Muscle of leg (tissue), 16 donors: ENCODE measurements around the gene TMC6. TPM values are rescaled to one million over a fixed set of nuclear protein-coding genes. Genes with fewer than 3 reads are reported as not detected.

Experiments used
- DNase-seq: peaks from one replicate; pipeline ENCODE4 v3.0.0; 2013
- H3K27ac ChIP-seq: one replicate; pipeline ENCODE4 v1.5.1; 2013; ENCODE audit warnings: mild to moderate bottlenecking, low read length, control low read depth
- H3K27me3 ChIP-seq: one replicate; pipeline ENCODE4 v1.6.1; 2013; ENCODE audit warnings: low read length; ENCODE audit not compliant: control insufficient read depth, insufficient read depth
- H3K36me3 ChIP-seq: one replicate; pipeline ENCODE4 v1.6.1; 2013; ENCODE audit warnings: low read length; ENCODE audit not compliant: control insufficient read depth, insufficient read depth
- H3K4me1 ChIP-seq: one replicate; pipeline ENCODE4 v1.6.1; 2013; ENCODE audit warnings: low read length; ENCODE audit not compliant: control insufficient read depth, insufficient read depth
- H3K4me3 ChIP-seq: one replicate; pipeline ENCODE4 v1.5.1; 2013; ENCODE audit warnings: low read length, control low read depth
- H3K9me3 ChIP-seq: replicated peaks from 2 replicates; pipeline ENCODE4 v1.6.1; 2013; ENCODE audit warnings: low read depth, low read length; ENCODE audit not compliant: control insufficient read depth
- WGBS: methylation state at CpG from one replicate; pipeline ENCODE4 v1.1.5; 2013; ENCODE audit warnings: missing lambda C conversion rate; ENCODE audit not compliant: insufficient coverage; 5-methylcytosine and 5-hydroxymethylcytosine counted together
- long read RNA-seq, 11 donors: transcript quantifications; one replicate each; lab custom pipeline, GENCODE V29; 2026
- polyA plus RNA-seq, 8 donors: library from polyadenylated mRNA; unstranded; fragments of 120-200 nt; gene quantifications; one replicate each; pipeline versions ENCODE4 v1.2.1 to v1.2.3, GENCODE V29; 2013; ENCODE audit warnings: inconsistent platforms in 1 of 8, low replicate concordance in 1 of 8; ENCODE audit not compliant: insufficient read length in 8 of 8, insufficient read depth in 1 of 8
- total RNA-seq: library from RNA; stranded (reverse); fragments of 120-200 nt; gene quantifications from one replicate; pipeline ENCODE4 v1.2.4, GENCODE V29; 2013

Gene TMC6
- 21.6 TPM for total RNA-seq
- polyA plus RNA-seq: 10 to 100 TPM; 22.5 to 40.7 (median 27.5) TPM
- long read RNA-seq, donor 1, full-length matches to known transcripts: 2 of 2 reads
- long read RNA-seq, donor 1, partial matches to known transcripts: 0 of 2 reads
- long read RNA-seq, donor 1, other reads (novel, unspliced or antisense): 0 of 2 reads
- long read RNA-seq, donor 2: 0 reads
- long read RNA-seq, donor 3, partial matches to known transcripts: 0 of 1 reads
- long read RNA-seq, donor 3, other reads (novel, unspliced or antisense): 0 of 1 reads
- long read RNA-seq, donor 4, full-length matches to known transcripts: 4 of 4 reads
- long read RNA-seq, donor 4, partial matches to known transcripts: 0 of 4 reads
- long read RNA-seq, donor 4, other reads (novel, unspliced or antisense): 0 of 4 reads
- long read RNA-seq, donor 5, partial matches to known transcripts: 0 of 1 reads
- long read RNA-seq, donor 5, other reads (novel, unspliced or antisense): 0 of 1 reads
- long read RNA-seq, donor 6, full-length matches to known transcripts: 2 of 2 reads
- long read RNA-seq, donor 6, partial matches to known transcripts: 0 of 2 reads
- long read RNA-seq, donor 6, other reads (novel, unspliced or antisense): 0 of 2 reads
- long read RNA-seq, donor 7, full-length matches to known transcripts: 3 of 3 reads
- long read RNA-seq, donor 7, partial matches to known transcripts: 0 of 3 reads
- long read RNA-seq, donor 7, other reads (novel, unspliced or antisense): 0 of 3 reads
- long read RNA-seq, donor 8, partial matches to known transcripts: 0 of 1 reads
- long read RNA-seq, donor 8, other reads (novel, unspliced or antisense): 0 of 1 reads
- long read RNA-seq, donor 9, partial matches to known transcripts: 0 of 2 reads
- long read RNA-seq, donor 9, other reads (novel, unspliced or antisense): 0 of 2 reads
- long read RNA-seq, donor 10, full-length matches to known transcripts: 2 of 2 reads
- long read RNA-seq, donor 10, partial matches to known transcripts: 0 of 2 reads
- long read RNA-seq, donor 10, other reads (novel, unspliced or antisense): 0 of 2 reads
- long read RNA-seq, donor 11, partial matches to known transcripts: 0 of 1 reads
- long read RNA-seq, donor 11, other reads (novel, unspliced or antisense): 0 of 1 reads

- Histone ChIP-seq H3K27me3 (peaks cover 44% of the 10 kb centered on the region), H3K36me3 (peaks cover 19% of the 10 kb centered on the region), H3K4me1 (peaks cover 86% of the 10 kb centered on the region), H3K9me3 (no peaks in the 10 kb centered on the region), H3K27ac (peak within 1 kb of the TSS; percentile 78), H3K4me3 (peak within 1 kb of the TSS; percentile 68)
- 3% methylated on average over 30 of the region's 54 CpGs for WGBS
- peak; percentile 61 for DNase-seq
These were observed at the start of gene TMC6 for GRCh38 chr17:78128551-78129350. Gene TMC6 (minus strand): TSS chr17:78128755. CDS start chr17:78126832, 1,923 bp downstream.

GRCh38 chr17:78176548-78177025 is 48.0 kb upstream of the TMC6 start:
- H3K4me1 ChIP-seq: peaks cover 73% of the 10 kb centered on the region
- H3K4me3 ChIP-seq: no peak overlapping the region
- DNase-seq: peak; percentile 69
- WGBS: 0% methylated on average over 1 of the region's 14 CpGs
- peaks cover 52% of the 10 kb centered on the region for H3K36me3 ChIP-seq
- no peak overlapping the region for H3K27ac ChIP-seq
- H3K27me3 ChIP-seq: no peaks in the 10 kb centered on the region
- no peaks in the 10 kb centered on the region for H3K9me3 ChIP-seq

- Histone ChIP-seq H3K4me1 (peaks cover 83% of the 10 kb centered on the region), H3K9me3 (no peaks in the 10 kb centered on the region), H3K4me3 (no peak overlapping the region), H3K36me3 (peaks cover 53% of the 10 kb centered on the region), H3K27ac (peak overlapping the region; percentile 89), H3K27me3 (no peaks in the 10 kb centered on the region)
- 42% methylated on average over 10 of the region's 14 CpGs for WGBS
- DNase-seq: no peak
These were observed 47.1 kb upstream of the TMC6 start for GRCh38 chr17:78175643-78175981.

- H3K4me1 ChIP-seq: peaks cover 84% of the 10 kb centered on the region
- no peak overlapping the region for H3K4me3 ChIP-seq
These were observed 46.5 kb upstream of the TMC6 start for GRCh38 chr17:78174870-78175642.

GRCh38 chr17:78174346-78174869 is 45.9 kb upstream of the TMC6 start:
- peak; percentile 67 for DNase-seq
- WGBS: 55% methylated on average over 13 of the region's 15 CpGs
- Histone ChIP-seq H3K4me3 (no peak overlapping the region), H3K4me1 (peaks cover 84% of the 10 kb centered on the region), H3K27ac (peak overlapping the region; percentile 89), H3K27me3 (no peaks in the 10 kb centered on the region), H3K9me3 (no peaks in the 10 kb centered on the region), H3K36me3 (peaks cover 48% of the 10 kb centered on the region)

More at GRCh38 chr17:78174870-78175642, 46.5 kb upstream of the TMC6 start:
- Histone ChIP-seq H3K27ac (peak overlapping the region; percentile 89), H3K9me3 (no peaks in the 10 kb centered on the region), H3K27me3 (no peaks in the 10 kb centered on the region), H3K36me3 (peaks cover 50% of the 10 kb centered on the region)
- peak; percentile 72 for DNase-seq
- 71% methylated on average over 21 of the region's 28 CpGs for WGBS

- WGBS: 61% methylated on average over 6 of the region's 11 CpGs
- Histone ChIP-seq H3K36me3 (peaks cover 38% of the 10 kb centered on the region), H3K27me3 (no peaks in the 10 kb centered on the region), H3K4me3 (no peak overlapping the region), H3K4me1 (peaks cover 79% of the 10 kb centered on the region), H3K27ac (peak overlapping the region; percentile 89), H3K9me3 (no peaks in the 10 kb centered on the region)
- DNase-seq: no peak
These were observed 44.7 kb upstream of the TMC6 start for GRCh38 chr17:78173097-78173715.

GRCh38 chr17:78172249-78173051 is 43.9 kb upstream of the TMC6 start:
- Histone ChIP-seq H3K27ac (peak overlapping the region; percentile 89), H3K4me1 (peaks cover 82% of the 10 kb centered on the region), H3K4me3 (no peak overlapping the region), H3K27me3 (no peaks in the 10 kb centered on the region), H3K36me3 (peaks cover 36% of the 10 kb centered on the region), H3K9me3 (no peaks in the 10 kb centered on the region)
- peak; percentile 62 for DNase-seq
- WGBS: 45% methylated on average over 11 of the region's 19 CpGs
